Left lung (tissue), 10 donors: ENCODE data around the gene GAK. TPM values are rescaled to one million over a fixed set of nuclear protein-coding genes. Genes with fewer than 3 reads are reported as not detected.

Source experiments
- ATAC-seq: fragments of 200-7000 bp; cut with Tn5 transposase; one replicate; pipeline ENCODE4 v1.9.1; 2020; ENCODE audit warnings: moderate library complexity
- DNase-seq, 4 donors: peaks; one replicate each; pipeline ENCODE4 v3.0.0-alpha.2; 2013 to 2020
- H3K27ac ChIP-seq, 2 donors: fragments of 200-600 bp; sonication (generic) in 1 of 2; one replicate each; pipeline versions ENCODE4 v1.5.0 to v1.8.0; 2020 to 2021
- H3K27me3 ChIP-seq, 2 donors: fragments of 200-600 bp; sonication (generic) in 1 of 2; one replicate each; pipeline versions ENCODE4 v1.5.0 to v1.8.0; 2020 to 2021
- H3K36me3 ChIP-seq, 2 donors: fragments of 200-600 bp; sonication (generic) in 1 of 2; one replicate each; pipeline versions ENCODE4 v1.5.0 to v1.8.0; 2020 to 2021
- H3K4me1 ChIP-seq, 2 donors: fragments of 200-600 bp; one replicate each; pipeline ENCODE4 v1.8.0; 2021
- H3K4me3 ChIP-seq, 2 donors: fragments of 200-600 bp; sonication (generic) in 1 of 2; one replicate each; pipeline versions ENCODE4 v1.5.0 to v1.8.0; 2020 to 2021; ENCODE audit warnings: mild to moderate bottlenecking in 1 of 2
- H3K9me3 ChIP-seq, 2 donors: fragments of 200-600 bp; sonication (generic) in 1 of 2; one replicate each; pipeline versions ENCODE4 v1.5.0 to v1.8.0; 2020 to 2021
- CTCF ChIP-seq, 2 donors: fragments of 200-600 bp; sonication (generic) in 1 of 2; IDR thresholded peaks; one replicate each; pipeline versions ENCODE4 v1.5.0 to v1.8.0; 2021; ENCODE audit warnings: antibody characterized with exemption in 2 of 2
- intact Hi-C, 2 donors: fragments of 100-400 bp; cut with DNase I; formaldehyde crosslinking; loops; one replicate each; pipeline versions ENCODE4 v1.11.2 to v1.14.2; 2022
- polyA plus RNA-seq, 6 donors: library from polyadenylated mRNA; unstranded; fragments of 120-200 nt; gene quantifications; one replicate each; pipeline ENCODE4 v1.2.1, GENCODE V29; 2013; ENCODE audit not compliant: insufficient read length in 6 of 6
- total RNA-seq, 2 donors: library from RNA; stranded (reverse); fragmentation: NEBNext Ultra II Directional; extraction: Animal tissue kit (Norgen Biotek cat#: 25700); gene quantifications; one replicate each; pipeline ENCODE4 v1.2.1, GENCODE V29; 2021
- donor health status: DM: no; HTN: yes; CAD: no.
- donor health status: DM: no; HTN: no; CAD: no.

Gene GAK
- total and polyA plus RNA-seq, 8 donors, result 42.7 to 121 (median 50.3) TPM

GRCh38 chr4:970046-970745, 38.1 kb upstream of the GAK start:
- no peak for TF ChIP-seq CTCF (IDR thresholded peaks at IDR 0.05)
- ATAC-seq (no peak), DNase-seq (peak in 1 of 4 donors; percentile 79)
- Histone ChIP-seq H3K27me3 (peaks cover 0 to 5% of the 10 kb centered on the region in 2 donors), H3K9me3 (no peaks in the 10 kb centered on the region), H3K4me1 (peaks cover 12 to 29% of the 10 kb centered on the region in 2 donors), H3K27ac (no peak overlapping the region), H3K4me3 (no peak overlapping the region), H3K36me3 (peaks cover 0 to 26% of the 10 kb centered on the region in 2 donors)
- intact Hi-C loops, result no loop called here

- H3K4me3 ChIP-seq, result no peak overlapping the region
- no peak for ATAC-seq
- H3K9me3 ChIP-seq, result no peaks in the 10 kb centered on the region
- no peak for TF ChIP-seq CTCF (IDR thresholded peaks at IDR 0.05)
- intact Hi-C loops, result no loop called here
- H3K27ac ChIP-seq, result no peak overlapping the region
- peaks cover 12 to 26% of the 10 kb centered on the region in 2 donors for H3K4me1 ChIP-seq
- H3K27me3 ChIP-seq, result peaks cover 0 to 5% of the 10 kb centered on the region in 2 donors
- H3K36me3 ChIP-seq, result peaks cover 0 to 40% of the 10 kb centered on the region in 2 donors
- peak in 1 of 4 donors; percentile 65 for DNase-seq
Measured at GRCh38 chr4:968621-969394, 36.7 kb upstream of the GAK start.

- no peak for TF ChIP-seq CTCF (IDR thresholded peaks at IDR 0.05)
- ATAC-seq (no peak), DNase-seq (peak in 1 of 4 donors; percentile 68)
- intact Hi-C loops, result no loop called here
- H3K9me3 ChIP-seq, result no peaks in the 10 kb centered on the region
- no peak overlapping the region for H3K27ac ChIP-seq
- H3K4me1 ChIP-seq, result peaks cover 12 to 24% of the 10 kb centered on the region in 2 donors
- H3K4me3 ChIP-seq, result no peak overlapping the region
- peaks cover 0 to 46% of the 10 kb centered on the region in 2 donors for H3K36me3 ChIP-seq
- peaks cover 0 to 5% of the 10 kb centered on the region in 2 donors for H3K27me3 ChIP-seq
Measured at GRCh38 chr4:968221-968620, 36.1 kb upstream of the GAK start.

- Histone ChIP-seq H3K9me3 (no peaks in the 10 kb centered on the region), H3K4me3 (no peak overlapping the region), H3K27ac (no peak overlapping the region), H3K4me1 (peaks cover 9 to 19% of the 10 kb centered on the region in 2 donors), H3K36me3 (peaks cover 0 to 54% of the 10 kb centered on the region in 2 donors), H3K27me3 (peaks cover 0 to 5% of the 10 kb centered on the region in 2 donors)
- ATAC-seq (no peak), DNase-seq (peak in 1 of 4 donors; percentile 81)
- intact Hi-C loops, result no loop called here
- no peak for TF ChIP-seq CTCF (IDR thresholded peaks at IDR 0.05)
Measured at GRCh38 chr4:967113-968104, 35.3 kb upstream of the GAK start.
